ENCODE data around the gene TLR4. TPM values are rescaled to one million over a fixed set of nuclear protein-coding genes. Genes with fewer than 3 reads are reported as not detected.

The TLR4 gene
- total RNA-seq, 1 experiment from 2014 or later = 0.12 TPM

DNA sequence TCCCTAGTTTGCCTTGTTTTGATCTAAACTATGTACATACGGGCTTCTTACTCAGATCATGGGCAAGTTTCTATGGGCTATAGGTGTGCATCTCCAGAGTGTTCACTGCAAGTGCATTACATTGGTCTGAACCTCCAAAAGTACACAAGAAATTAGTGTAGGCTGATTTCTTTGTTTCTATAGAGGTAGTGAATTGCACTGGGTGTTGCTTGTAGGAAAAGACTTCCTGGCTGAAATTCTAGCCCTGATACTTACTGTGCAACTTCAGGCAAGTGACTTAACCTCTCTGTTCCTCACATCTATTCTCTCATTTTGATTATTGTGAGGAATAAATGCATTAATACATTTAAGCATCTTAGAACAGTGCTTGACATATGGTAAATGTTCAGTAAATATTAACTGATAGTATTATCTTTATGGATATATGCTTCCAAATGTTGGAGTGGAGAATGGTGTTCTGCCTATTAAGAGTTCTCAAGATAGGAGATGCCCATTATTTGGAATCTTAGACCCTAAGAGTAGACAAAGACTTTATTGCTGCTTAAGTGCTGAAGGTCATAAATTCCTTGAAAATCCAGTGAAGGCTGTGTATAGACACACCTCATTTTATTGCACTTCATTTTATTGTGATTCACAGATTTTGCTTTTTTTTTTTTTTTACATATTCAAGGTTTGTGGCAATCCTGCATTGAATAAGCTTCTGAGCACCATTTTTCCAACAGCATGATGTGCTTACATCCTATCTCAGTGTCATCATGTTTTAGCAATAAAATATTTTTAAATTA lies 38.4 kb upstream of the TLR4 start:
- Mint-ChIP-seq H3K27me3 (ENCODE audit: unreplicated experiment) (no peaks in the 10 kb centered on the region), H3K27ac (ENCODE audit: unreplicated experiment) (no peak overlapping the region), H3K9me3 (ENCODE audit: low read depth, unreplicated experiment) (peaks cover 3% of the 10 kb centered on the region), H3K4me3 (ENCODE audit: low read depth, unreplicated experiment) (no peak overlapping the region), H3K4me1 (ENCODE audit: low read depth, unreplicated experiment) (no peaks in the 10 kb centered on the region), H3K36me3 (ENCODE audit: insufficient read depth, unreplicated experiment) (no peaks in the 10 kb centered on the region)
- no peak for DNase-seq
- TF ChIP-seq, protein P1, sequence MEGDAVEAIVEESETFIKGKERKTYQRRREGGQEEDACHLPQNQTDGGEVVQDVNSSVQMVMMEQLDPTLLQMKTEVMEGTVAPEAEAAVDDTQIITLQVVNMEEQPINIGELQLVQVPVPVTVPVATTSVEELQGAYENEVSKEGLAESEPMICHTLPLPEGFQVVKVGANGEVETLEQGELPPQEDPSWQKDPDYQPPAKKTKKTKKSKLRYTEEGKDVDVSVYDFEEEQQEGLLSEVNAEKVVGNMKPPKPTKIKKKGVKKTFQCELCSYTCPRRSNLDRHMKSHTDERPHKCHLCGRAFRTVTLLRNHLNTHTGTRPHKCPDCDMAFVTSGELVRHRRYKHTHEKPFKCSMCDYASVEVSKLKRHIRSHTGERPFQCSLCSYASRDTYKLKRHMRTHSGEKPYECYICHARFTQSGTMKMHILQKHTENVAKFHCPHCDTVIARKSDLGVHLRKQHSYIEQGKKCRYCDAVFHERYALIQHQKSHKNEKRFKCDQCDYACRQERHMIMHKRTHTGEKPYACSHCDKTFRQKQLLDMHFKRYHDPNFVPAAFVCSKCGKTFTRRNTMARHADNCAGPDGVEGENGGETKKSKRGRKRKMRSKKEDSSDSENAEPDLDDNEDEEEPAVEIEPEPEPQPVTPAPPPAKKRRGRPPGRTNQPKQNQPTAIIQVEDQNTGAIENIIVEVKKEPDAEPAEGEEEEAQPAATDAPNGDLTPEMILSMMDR (IDR thresholded peaks at IDR 0.05; ENCODE audit: unreplicated experiment) = no peak
- intact Hi-C loops (cut with micrococcal nuclease; ENCODE audit: unreplicated experiment) = no loop called here
- CTCF ChIA-PET = no interaction called here
- BruUV-seq (replicated peaks) = no TSS peak

DNA sequence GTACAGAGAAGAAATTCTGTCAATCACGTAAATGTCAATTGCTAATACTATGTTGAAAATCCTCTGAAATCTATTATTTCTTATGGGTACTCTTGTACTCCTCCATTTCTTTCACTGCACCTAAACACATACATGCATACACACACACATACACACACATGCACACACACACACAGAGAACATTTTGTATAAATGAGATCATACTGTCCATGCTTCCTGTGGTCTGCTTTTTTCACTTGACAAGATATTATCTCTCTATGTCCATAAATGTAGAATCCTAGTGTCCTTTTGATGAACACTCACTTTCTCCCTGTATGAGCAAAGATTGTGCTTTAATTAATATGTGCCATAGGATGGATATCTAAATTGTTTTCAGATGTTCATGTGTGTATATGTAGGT lies 32.7 kb upstream of the TLR4 start:
- Mint-ChIP-seq H3K27me3 (ENCODE audit: unreplicated experiment) (no peaks in the 10 kb centered on the region), H3K27ac (ENCODE audit: unreplicated experiment) (no peak overlapping the region), H3K36me3 (ENCODE audit: insufficient read depth, unreplicated experiment) (no peaks in the 10 kb centered on the region), H3K9me3 (ENCODE audit: low read depth, unreplicated experiment) (peaks cover 9% of the 10 kb centered on the region), H3K4me1 (ENCODE audit: low read depth, unreplicated experiment) (no peaks in the 10 kb centered on the region), H3K4me3 (ENCODE audit: low read depth, unreplicated experiment) (no peak overlapping the region)
- no TSS peak for BruUV-seq (replicated peaks)
- TF ChIP-seq, protein P1 (IDR thresholded peaks at IDR 0.05; ENCODE audit: unreplicated experiment) = no peak
- intact Hi-C loops (cut with micrococcal nuclease; ENCODE audit: unreplicated experiment) = no loop called here
- no peak for DNase-seq
- CTCF ChIA-PET = no interaction called here

DNA sequence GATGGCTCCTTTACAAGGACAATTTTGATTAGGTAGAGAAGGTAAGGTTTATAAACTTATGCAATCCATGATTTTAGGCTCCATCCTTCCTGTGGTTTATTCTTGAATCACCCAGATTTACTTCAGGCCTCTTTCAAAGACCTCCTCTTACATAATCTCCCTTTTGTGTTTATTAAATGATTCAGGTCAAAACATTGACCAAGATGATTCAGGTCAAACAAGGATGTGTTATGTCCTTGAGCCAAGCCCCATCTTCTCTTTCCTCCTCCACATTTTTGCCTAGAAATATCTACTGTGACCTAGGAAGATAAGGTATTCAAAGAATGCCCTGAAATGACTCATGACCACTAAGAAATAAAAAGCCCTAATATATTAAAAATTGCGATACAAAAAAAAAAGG lies 31.8 kb upstream of the TLR4 start:
- TF ChIP-seq, protein P1 (IDR thresholded peaks at IDR 0.05; ENCODE audit: unreplicated experiment) = no peak
- Mint-ChIP-seq H3K4me3 (ENCODE audit: low read depth, unreplicated experiment) (no peak overlapping the region), H3K9me3 (ENCODE audit: low read depth, unreplicated experiment) (peaks cover 9% of the 10 kb centered on the region), H3K36me3 (ENCODE audit: insufficient read depth, unreplicated experiment) (no peaks in the 10 kb centered on the region), H3K27ac (ENCODE audit: unreplicated experiment) (no peak overlapping the region), H3K27me3 (ENCODE audit: unreplicated experiment) (no peaks in the 10 kb centered on the region), H3K4me1 (ENCODE audit: low read depth, unreplicated experiment) (no peaks in the 10 kb centered on the region)
- DNase-seq = no peak
- CTCF ChIA-PET = no interaction called here
- no TSS peak for BruUV-seq (replicated peaks)
- intact Hi-C loops (cut with micrococcal nuclease; ENCODE audit: unreplicated experiment) = no loop called here

DNA sequence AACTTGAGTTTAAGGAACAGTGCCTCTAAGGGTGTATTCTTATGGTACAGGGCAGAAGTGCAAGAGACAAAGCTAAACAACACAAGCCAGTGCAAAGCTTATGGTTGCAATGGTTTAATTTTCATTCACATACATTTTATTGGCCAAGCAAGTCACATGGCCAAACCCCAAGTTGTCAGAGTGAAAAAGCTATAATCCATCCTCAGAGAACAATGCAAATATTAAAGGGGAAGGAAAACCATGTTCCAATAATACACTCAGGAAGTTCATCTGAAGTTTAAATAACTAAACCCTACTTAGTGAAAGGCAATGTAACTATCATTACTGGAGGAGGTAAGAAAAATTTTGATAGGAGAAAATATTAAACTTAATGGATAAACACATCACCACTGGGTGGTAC lies 26.6 kb upstream of the TLR4 start:
- Mint-ChIP-seq H3K27ac (ENCODE audit: unreplicated experiment) (no peak overlapping the region), H3K27me3 (ENCODE audit: unreplicated experiment) (no peaks in the 10 kb centered on the region), H3K4me1 (ENCODE audit: low read depth, unreplicated experiment) (no peaks in the 10 kb centered on the region), H3K9me3 (ENCODE audit: low read depth, unreplicated experiment) (peaks cover 6% of the 10 kb centered on the region), H3K4me3 (ENCODE audit: low read depth, unreplicated experiment) (no peak overlapping the region), H3K36me3 (ENCODE audit: insufficient read depth, unreplicated experiment) (no peaks in the 10 kb centered on the region)
- TF ChIP-seq, protein P1 (IDR thresholded peaks at IDR 0.05; ENCODE audit: unreplicated experiment) = no peak
- no TSS peak for BruUV-seq (replicated peaks)
- intact Hi-C loops (cut with micrococcal nuclease; ENCODE audit: unreplicated experiment) = no loop called here
- no peak for DNase-seq
- CTCF ChIA-PET = no interaction called here
